Measurements from ENCODE around the gene AGBL4.

GRCh38 chr1:49627781-49628180, 396.0 kb downstream of the AGBL4 start:
- TF ChIP-seq CTCF (tag by site-specific recombination; IDR thresholded peaks at IDR 0.05) (no peak), ZNF645 (tag by site-specific recombination; IDR thresholded peaks at IDR 0.05) (no peak), ZNF768 (tag by site-specific recombination; IDR thresholded peaks at IDR 0.05) (no peak), ZNF488 (tag by site-specific recombination; IDR thresholded peaks at IDR 0.05) (no peak)

Data from HEK293 (cell line).